Epithelial cell of proximal tubule (primary cell): ENCODE results near the gene DTD2. TPM values are rescaled to one million over a fixed set of nuclear protein-coding genes. Genes with fewer than 3 reads are reported as not detected.

ENCODE experiments used
- DNase-seq: peaks from one replicate; pipeline ENCODE4 v3.0.0-alpha.2; 2011; ENCODE audit warnings: low read depth
- H3K4me3 ChIP-seq: 2 replicates; pipeline ENCODE4 v1.5.1; 2011; ENCODE audit warnings: low read depth, mild to moderate bottlenecking, low read length
- total RNA-seq: library from RNA; depleted of rRNA; stranded (reverse); fragments of >200 nt; gene quantifications from 2 replicates; pipeline ENCODE4 v1.2.3, GENCODE V29; 2015
- TF ChIP-seq, protein P1 (sequence below): conservative IDR thresholded peaks from 2 replicates; pipeline ENCODE4 v1.5.1; 2012; ENCODE audit warnings: low read depth, mild to moderate bottlenecking, low read length

Gene DTD2
- total RNA-seq, 1 donor from 2014 or later: 18.6 TPM

DNA sequence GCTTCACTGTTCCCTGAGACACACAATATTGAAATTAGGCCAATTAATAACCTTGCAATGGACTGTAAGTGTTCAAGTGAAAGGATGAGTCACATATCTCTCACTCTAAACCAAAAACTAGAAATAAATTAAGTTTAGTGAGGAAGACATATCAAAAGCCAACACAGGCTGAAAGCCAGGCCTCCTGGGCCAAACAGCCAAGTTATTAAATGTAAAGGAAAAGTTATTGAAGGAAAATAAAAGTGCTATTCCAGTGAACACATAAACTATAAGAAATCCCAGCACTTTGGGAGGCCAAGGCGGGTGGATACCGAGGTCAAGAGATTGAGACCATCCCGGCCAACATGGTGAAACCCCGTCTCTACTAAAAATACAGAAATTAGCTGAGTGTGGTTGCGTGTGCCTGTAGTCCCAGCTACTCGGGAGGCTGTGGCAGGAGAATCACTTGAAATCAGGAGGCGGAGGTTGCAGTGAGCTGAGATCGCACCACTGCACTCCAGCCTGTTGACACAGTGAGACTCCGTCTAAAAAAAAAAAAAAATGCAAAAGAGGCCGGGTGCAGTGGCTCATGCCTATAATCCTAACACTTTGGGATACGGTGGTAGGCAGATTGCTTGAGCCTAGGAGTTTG lies 26.6 kb downstream of the DTD2 start:
- H3K4me3 ChIP-seq: no peak overlapping the region
- TF ChIP-seq, protein P1, sequence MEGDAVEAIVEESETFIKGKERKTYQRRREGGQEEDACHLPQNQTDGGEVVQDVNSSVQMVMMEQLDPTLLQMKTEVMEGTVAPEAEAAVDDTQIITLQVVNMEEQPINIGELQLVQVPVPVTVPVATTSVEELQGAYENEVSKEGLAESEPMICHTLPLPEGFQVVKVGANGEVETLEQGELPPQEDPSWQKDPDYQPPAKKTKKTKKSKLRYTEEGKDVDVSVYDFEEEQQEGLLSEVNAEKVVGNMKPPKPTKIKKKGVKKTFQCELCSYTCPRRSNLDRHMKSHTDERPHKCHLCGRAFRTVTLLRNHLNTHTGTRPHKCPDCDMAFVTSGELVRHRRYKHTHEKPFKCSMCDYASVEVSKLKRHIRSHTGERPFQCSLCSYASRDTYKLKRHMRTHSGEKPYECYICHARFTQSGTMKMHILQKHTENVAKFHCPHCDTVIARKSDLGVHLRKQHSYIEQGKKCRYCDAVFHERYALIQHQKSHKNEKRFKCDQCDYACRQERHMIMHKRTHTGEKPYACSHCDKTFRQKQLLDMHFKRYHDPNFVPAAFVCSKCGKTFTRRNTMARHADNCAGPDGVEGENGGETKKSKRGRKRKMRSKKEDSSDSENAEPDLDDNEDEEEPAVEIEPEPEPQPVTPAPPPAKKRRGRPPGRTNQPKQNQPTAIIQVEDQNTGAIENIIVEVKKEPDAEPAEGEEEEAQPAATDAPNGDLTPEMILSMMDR: no peak
- DNase-seq: no peak

DNA sequence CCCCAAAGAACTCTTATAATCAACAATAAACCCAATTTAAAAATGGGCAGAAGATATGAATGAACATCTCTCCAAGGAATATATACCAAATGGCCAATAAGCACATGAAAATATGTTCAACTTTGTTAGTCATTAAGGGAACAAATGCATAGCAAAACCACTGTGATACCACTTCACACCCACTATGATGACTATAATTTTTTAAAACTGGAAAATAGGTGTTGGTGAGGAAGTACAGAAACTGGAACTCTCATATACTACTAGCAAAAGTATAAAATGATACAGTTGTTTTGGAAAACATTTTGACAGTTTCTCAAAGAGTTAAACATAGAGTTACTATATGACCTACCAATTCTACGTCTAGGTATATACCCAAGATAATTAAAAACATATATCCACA lies 27.5 kb downstream of the DTD2 start:
- DNase-seq: no peak
- H3K4me3 ChIP-seq: no peak overlapping the region
- TF ChIP-seq, protein P1: no peak

GRCh38 chr14:31428011-31428410 lies 29.3 kb downstream of the DTD2 start:
- no peak for DNase-seq
- TF ChIP-seq, protein P1: no peak
- no peak overlapping the region for H3K4me3 ChIP-seq

DNA sequence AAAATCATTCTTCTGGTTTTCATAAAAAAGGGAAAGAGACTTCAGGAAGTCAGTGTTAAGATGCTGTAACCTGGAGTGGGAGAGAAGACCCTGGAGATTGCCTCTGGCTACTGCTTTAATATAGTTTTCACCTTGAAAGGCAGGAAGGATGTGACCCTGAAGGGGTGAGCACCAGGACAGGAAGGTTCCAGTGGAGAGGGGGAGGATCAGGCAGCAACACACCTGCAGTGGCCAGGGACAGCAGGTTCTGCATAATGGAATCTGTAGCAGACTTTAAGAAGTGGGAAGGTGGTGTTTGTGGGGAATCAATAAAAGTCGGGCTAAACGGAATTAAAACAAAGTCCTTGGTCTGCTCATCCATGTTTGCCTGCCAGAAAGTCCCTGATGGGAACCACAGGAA lies 30.6 kb downstream of the DTD2 start:
- H3K4me3 ChIP-seq: no peak overlapping the region
- no peak for DNase-seq
- TF ChIP-seq, protein P1: no peak

- H3K4me3 ChIP-seq: no peak overlapping the region
- DNase-seq: no peak
- TF ChIP-seq, protein P1: no peak
Measured at GRCh38 chr14:31425905-31426304, 31.4 kb downstream of the DTD2 start.

DNA sequence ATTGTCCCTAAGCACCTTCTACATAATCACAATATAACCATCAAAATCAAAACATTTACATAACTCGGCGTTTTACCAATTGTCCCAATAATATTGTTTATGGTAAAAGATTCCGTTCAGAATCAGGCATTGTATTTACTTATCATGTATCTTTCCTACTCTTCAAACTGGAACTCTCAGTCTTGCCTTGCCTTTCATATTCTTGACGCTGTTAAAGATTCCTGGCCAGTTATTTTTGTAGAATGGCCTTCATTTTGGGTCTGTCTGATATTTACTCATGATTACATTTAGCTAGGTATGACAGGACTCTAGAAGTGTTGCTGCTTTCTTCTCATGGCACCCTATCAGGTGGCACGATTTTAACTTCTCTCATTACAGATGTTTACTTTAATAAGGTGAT lies 36.1 kb downstream of the DTD2 start:
- no peak for DNase-seq
- TF ChIP-seq, protein P1: no peak
- H3K4me3 ChIP-seq: no peak overlapping the region
